Stimulated activated CD4-positive, alpha-beta T cell treated with anti-CD3 and anti-CD28 coated beads, Interleukin-15, amount 100 ng/mL, for 24 hours (primary cell): ENCODE results near the gene TNP2.
"Not testable (repeated sequence)": the region's sequence is repeated elsewhere in the genome, so short reads cannot be mapped to it uniquely, and the experiment has no call there.

ENCODE experiments used
- DNase-seq: peaks from one replicate; pipeline ENCODE4 v3.0.0-alpha.2; 2020

The TNP2 gene

GRCh38 chr16:11299865-11300559 is 30.9 kb upstream of the TNP2 start:
- no peak for DNase-seq

GRCh38 chr16:11298950-11299547 is 29.9 kb upstream of the TNP2 start:
- not testable (repeated sequence) for DNase-seq

- DNase-seq, result no peak
These were observed 29.2 kb upstream of the TNP2 start for GRCh38 chr16:11298143-11298900.

GRCh38 chr16:11297492-11298142 is 28.5 kb upstream of the TNP2 start:
- peak; percentile 76 for DNase-seq

- peak; percentile 15 for DNase-seq
These were observed 27.8 kb upstream of the TNP2 start for GRCh38 chr16:11296706-11297491.

GRCh38 chr16:11296351-11296705 is 27.2 kb upstream of the TNP2 start:
- no peak for DNase-seq

GRCh38 chr16:11295672-11296071 is 26.5 kb upstream of the TNP2 start:
- no peak for DNase-seq

GRCh38 chr16:11292076-11292748 is 23.1 kb upstream of the TNP2 start:
- no peak for DNase-seq

GRCh38 chr16:11291091-11291703 is 22.1 kb upstream of the TNP2 start:
- DNase-seq, result no peak

- no peak for DNase-seq
These were observed 21.2 kb upstream of the TNP2 start for GRCh38 chr16:11290102-11290893.

- not testable (repeated sequence) for DNase-seq
These were observed 20.6 kb upstream of the TNP2 start for GRCh38 chr16:11289696-11290095.

- DNase-seq, result no peak
These were observed 20.1 kb upstream of the TNP2 start for GRCh38 chr16:11289202-11289601.

- DNase-seq, result no peak
These were observed 16.7 kb upstream of the TNP2 start for GRCh38 chr16:11285842-11286241.

- DNase-seq, result no peak
These were observed 14.7 kb upstream of the TNP2 start for GRCh38 chr16:11283820-11284248.

GRCh38 chr16:11280616-11281522 is 11.7 kb upstream of the TNP2 start, which contains the start of gene PRM1:
TSS of gene PRM1 (minus strand) at chr16:11281330. CDS start at chr16:11281238, 92 bp downstream.
- DNase-seq, result no peak

- DNase-seq, result no peak
These were observed 9.8 kb upstream of the TNP2 start for GRCh38 chr16:11278681-11279628.

- no peak for DNase-seq
These were observed 8.6 kb upstream of the TNP2 start for GRCh38 chr16:11277607-11278337.
